ENCODE results near the gene TNFRSF1A. TPM values are rescaled to one million over a fixed set of nuclear protein-coding genes. Genes with fewer than 3 reads are reported as not detected.

Gene TNFRSF1A
- total RNA-seq, 1 experiment from 2014 or later = 108 TPM

DNA sequence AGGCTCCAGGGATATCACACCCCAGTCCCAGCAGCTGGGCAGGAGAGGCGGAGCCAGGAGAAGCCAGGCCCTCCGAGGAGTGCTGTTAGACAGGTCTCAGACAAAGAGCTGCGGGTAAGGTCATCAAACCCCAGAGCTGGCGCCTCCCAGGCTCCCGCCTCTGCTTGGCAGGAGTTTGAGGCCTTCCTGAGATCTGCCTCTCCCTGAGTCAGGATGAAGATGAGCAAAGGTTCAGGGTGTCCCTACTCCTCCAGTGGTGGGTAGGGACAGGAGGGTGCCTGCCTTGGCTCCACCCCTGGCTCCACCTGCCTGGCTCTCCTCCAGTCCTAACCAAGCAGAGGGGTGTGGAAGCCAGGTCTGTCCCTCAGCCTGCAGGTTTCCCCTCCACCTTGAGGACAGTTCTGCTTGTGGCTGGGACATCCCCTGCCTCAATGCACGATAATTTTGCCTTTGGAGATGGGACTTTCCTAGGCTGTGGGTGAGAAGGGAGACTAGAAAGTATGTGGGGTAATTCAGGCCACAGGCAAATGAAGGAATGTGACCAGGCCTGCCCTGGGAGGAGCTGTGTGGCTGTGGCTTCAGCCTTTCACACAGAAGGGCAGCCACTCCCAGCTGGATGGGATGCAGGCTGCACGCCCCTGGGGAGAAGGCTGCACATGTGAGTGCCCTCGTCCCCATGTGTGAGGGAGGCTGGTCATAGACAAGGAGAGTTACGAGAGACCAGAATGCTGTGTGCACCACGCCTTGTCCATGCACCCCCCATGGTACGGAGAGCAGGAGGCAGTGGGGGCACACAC lies 29.1 kb downstream of the TNFRSF1A start:
- H3K4me1 ChIP-seq (ENCODE audit: control insufficient read depth, insufficient read depth, low read length) = no peaks in the 10 kb centered on the region
- DNase-seq (ENCODE audit: low read depth, low spot score) = no peak
- H3K27ac ChIP-seq (ENCODE audit: low read length) = no peak overlapping the region
- H3K9me3 ChIP-seq (ENCODE audit: control insufficient read depth, insufficient read depth, low read depth, low read length) = no peaks in the 10 kb centered on the region
- intact Hi-C loops (cut with micrococcal nuclease; ENCODE audit: unreplicated experiment) = no loop called here
- no peak overlapping the region for H3K4me3 ChIP-seq (ENCODE audit: low read depth in 2 of 2, low read length in 2 of 2)
- no peaks in the 10 kb centered on the region for H3K36me3 ChIP-seq (ENCODE audit: control insufficient read depth, insufficient read depth, low read length)
- TF ChIP-seq SIN3A (IDR thresholded peaks at IDR 0.05; ENCODE audit: borderline replicate concordance, insufficient read depth, low read depth, low read length) = no peak
- TF ChIP-seq, protein P1, sequence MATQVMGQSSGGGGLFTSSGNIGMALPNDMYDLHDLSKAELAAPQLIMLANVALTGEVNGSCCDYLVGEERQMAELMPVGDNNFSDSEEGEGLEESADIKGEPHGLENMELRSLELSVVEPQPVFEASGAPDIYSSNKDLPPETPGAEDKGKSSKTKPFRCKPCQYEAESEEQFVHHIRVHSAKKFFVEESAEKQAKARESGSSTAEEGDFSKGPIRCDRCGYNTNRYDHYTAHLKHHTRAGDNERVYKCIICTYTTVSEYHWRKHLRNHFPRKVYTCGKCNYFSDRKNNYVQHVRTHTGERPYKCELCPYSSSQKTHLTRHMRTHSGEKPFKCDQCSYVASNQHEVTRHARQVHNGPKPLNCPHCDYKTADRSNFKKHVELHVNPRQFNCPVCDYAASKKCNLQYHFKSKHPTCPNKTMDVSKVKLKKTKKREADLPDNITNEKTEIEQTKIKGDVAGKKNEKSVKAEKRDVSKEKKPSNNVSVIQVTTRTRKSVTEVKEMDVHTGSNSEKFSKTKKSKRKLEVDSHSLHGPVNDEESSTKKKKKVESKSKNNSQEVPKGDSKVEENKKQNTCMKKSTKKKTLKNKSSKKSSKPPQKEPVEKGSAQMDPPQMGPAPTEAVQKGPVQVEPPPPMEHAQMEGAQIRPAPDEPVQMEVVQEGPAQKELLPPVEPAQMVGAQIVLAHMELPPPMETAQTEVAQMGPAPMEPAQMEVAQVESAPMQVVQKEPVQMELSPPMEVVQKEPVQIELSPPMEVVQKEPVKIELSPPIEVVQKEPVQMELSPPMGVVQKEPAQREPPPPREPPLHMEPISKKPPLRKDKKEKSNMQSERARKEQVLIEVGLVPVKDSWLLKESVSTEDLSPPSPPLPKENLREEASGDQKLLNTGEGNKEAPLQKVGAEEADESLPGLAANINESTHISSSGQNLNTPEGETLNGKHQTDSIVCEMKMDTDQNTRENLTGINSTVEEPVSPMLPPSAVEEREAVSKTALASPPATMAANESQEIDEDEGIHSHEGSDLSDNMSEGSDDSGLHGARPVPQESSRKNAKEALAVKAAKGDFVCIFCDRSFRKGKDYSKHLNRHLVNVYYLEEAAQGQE (IDR thresholded peaks at IDR 0.05; ENCODE audit: insufficient read depth in 1 of 2, low read depth in 2 of 2, low read length in 1 of 2) = no peak
- TF ChIP-seq TCF7L2 (IDR thresholded peaks at IDR 0.05; ENCODE audit: low read depth, low read length) = no peak
- TF ChIP-seq, protein P2, sequence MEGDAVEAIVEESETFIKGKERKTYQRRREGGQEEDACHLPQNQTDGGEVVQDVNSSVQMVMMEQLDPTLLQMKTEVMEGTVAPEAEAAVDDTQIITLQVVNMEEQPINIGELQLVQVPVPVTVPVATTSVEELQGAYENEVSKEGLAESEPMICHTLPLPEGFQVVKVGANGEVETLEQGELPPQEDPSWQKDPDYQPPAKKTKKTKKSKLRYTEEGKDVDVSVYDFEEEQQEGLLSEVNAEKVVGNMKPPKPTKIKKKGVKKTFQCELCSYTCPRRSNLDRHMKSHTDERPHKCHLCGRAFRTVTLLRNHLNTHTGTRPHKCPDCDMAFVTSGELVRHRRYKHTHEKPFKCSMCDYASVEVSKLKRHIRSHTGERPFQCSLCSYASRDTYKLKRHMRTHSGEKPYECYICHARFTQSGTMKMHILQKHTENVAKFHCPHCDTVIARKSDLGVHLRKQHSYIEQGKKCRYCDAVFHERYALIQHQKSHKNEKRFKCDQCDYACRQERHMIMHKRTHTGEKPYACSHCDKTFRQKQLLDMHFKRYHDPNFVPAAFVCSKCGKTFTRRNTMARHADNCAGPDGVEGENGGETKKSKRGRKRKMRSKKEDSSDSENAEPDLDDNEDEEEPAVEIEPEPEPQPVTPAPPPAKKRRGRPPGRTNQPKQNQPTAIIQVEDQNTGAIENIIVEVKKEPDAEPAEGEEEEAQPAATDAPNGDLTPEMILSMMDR (IDR thresholded peaks at IDR 0.05) = no peak
- no peak for TF ChIP-seq POLR2AphosphoS5 (IDR thresholded peaks at IDR 0.05; ENCODE audit: low read depth, low read length)
- ChIA-PET CTCF (no interaction called here), POLR2A (no interaction called here)
- ATAC-seq = peak; percentile 44; the same call in 1 of the 2 replicates
- no peaks in the 10 kb centered on the region for H3K27me3 ChIP-seq (ENCODE audit: control insufficient read depth, insufficient read depth, low read length)
- BruUV-seq (replicated peaks) = no TSS peak
- in situ Hi-C loops (cut with HindIII; ENCODE audit: low pct_unique_long_range_greater_than_20kb, low sequenced_read_pairs) = no loop called here

DNA sequence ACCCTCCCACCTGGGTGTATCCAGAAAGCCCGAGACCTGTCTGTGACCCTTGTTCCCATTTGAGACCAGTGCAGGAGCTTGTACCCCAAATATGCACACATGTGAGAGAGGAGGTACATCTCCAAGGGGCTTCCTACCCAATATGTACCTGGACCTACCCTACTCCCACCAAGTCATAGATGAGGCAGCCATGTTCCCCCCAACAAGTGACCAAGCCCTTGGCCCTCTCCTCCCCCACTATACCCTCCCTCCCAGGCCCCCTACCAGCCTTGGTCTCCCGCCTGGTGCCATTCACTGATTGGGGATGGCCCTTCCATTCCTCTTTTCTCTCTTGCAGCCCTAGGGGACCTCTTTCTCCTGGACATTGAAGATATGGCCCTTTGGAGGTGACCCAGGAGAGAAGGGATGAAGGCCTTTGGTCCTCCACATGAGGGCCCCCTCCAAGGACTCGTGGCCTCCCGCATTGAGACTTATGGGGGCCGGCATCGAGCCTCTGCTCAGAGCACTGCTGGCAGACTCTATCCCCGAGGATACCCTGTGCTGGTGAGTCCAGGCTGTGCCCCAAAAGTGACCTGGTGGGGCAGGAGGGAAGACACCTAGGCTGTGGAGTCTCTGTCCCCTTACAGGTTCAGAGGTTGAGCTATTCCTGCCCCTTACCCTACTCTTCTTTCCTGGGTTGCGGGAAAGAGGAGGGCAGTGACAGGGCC lies 29.9 kb downstream of the TNFRSF1A start:
- in situ Hi-C loops (cut with HindIII; ENCODE audit: low pct_unique_long_range_greater_than_20kb, low sequenced_read_pairs) (no loop called here), intact Hi-C loops (cut with micrococcal nuclease; ENCODE audit: unreplicated experiment) (no loop called here)
- H3K4me3 ChIP-seq (ENCODE audit: low read depth in 2 of 2, low read length in 2 of 2) = no peak overlapping the region
- H3K9me3 ChIP-seq (ENCODE audit: control insufficient read depth, insufficient read depth, low read depth, low read length) = no peaks in the 10 kb centered on the region
- no peaks in the 10 kb centered on the region for H3K27me3 ChIP-seq (ENCODE audit: control insufficient read depth, insufficient read depth, low read length)
- ChIA-PET POLR2A (no interaction called here), CTCF (no interaction called here)
- DNase-seq (ENCODE audit: low read depth, low spot score) (no peak), ATAC-seq (no peak)
- TF ChIP-seq POLR2AphosphoS5 (IDR thresholded peaks at IDR 0.05; ENCODE audit: low read depth, low read length) = no peak
- TF ChIP-seq, protein P1 (IDR thresholded peaks at IDR 0.05; ENCODE audit: insufficient read depth in 1 of 2, low read depth in 2 of 2, low read length in 1 of 2) = no peak
- TF ChIP-seq, protein P2 (IDR thresholded peaks at IDR 0.05) = no peak
- TF ChIP-seq TCF7L2 (IDR thresholded peaks at IDR 0.05; ENCODE audit: low read depth, low read length) = no peak
- no peak for TF ChIP-seq SIN3A (IDR thresholded peaks at IDR 0.05; ENCODE audit: borderline replicate concordance, insufficient read depth, low read depth, low read length)
- H3K27ac ChIP-seq (ENCODE audit: low read length) = no peak overlapping the region
- no peaks in the 10 kb centered on the region for H3K36me3 ChIP-seq (ENCODE audit: control insufficient read depth, insufficient read depth, low read length)
- H3K4me1 ChIP-seq (ENCODE audit: control insufficient read depth, insufficient read depth, low read length) = no peaks in the 10 kb centered on the region
- BruUV-seq (replicated peaks) = no TSS peak
